ENCODE data around the gene CHCHD10. TPM values are rescaled to one million over a fixed set of nuclear protein-coding genes. Genes with fewer than 3 reads are reported as not detected.
A peak's percentile ranks its signal among the peaks of the same experiment; 100 is the strongest.

Gene CHCHD10
- total and polyA plus RNA-seq, 2 of the 13 experiments (the other 11 are each of a cell fraction or from before 2014, with no cell fraction given): 37.0 to 62.8 TPM

GRCh38 chr22:23750714-23751440 lies 16.9 kb downstream of the CHCHD10 start, which contains the start of gene ZNF70 (continued):
- peak; percentile 24; the same call in 1 of the 2 replicates for TF ChIP-seq ZNF280B (CRISPR knock-in tag; IDR thresholded peaks at IDR 0.05; ENCODE audit: borderline replicate concordance)
- TF ChIP-seq HNF1A (IDR thresholded peaks at IDR 0.05; ENCODE audit: low read depth): no peak
- peak; percentile 38; the same call in 1 of the 2 replicates for TF ChIP-seq HNF1A (CRISPR knock-in tag; IDR thresholded peaks at IDR 0.05; ENCODE audit: borderline replicate concordance)
- peak; percentile 64; the same call in 1 of the 2 replicates for TF ChIP-seq TMF1 (CRISPR knock-in tag; IDR thresholded peaks at IDR 0.05; ENCODE audit: low read depth)
- 0 out of 2 replicates have a peak, but pooled peaks have one; percentile 13 for TF ChIP-seq ZNF564 (CRISPR knock-in tag; IDR thresholded peaks at IDR 0.05)
- TF ChIP-seq ZNF501 (CRISPR knock-in tag; IDR thresholded peaks at IDR 0.05): peak; percentile 31; the same call in 1 of the 2 replicates
- TF ChIP-seq ZBTB2 (CRISPR knock-in tag; IDR thresholded peaks at IDR 0.05; ENCODE audit: low read depth): peak; percentile 61; the same call in 1 of the 2 replicates
- TF ChIP-seq KAT8 (CRISPR knock-in tag; IDR thresholded peaks at IDR 0.05): peak; percentile 57; the same call in 1 of the 2 replicates
- no peak for TF ChIP-seq HNRNPK (IDR thresholded peaks at IDR 0.05; ENCODE audit: low read depth, low read length, poor library complexity, severe bottlenecking)
- TF ChIP-seq TAF1 (CRISPR knock-in tag; IDR thresholded peaks at IDR 0.05): peak; percentile 59
- TF ChIP-seq ZNF570 (CRISPR knock-in tag; IDR thresholded peaks at IDR 0.05; ENCODE audit: borderline replicate concordance): no peak
- TF ChIP-seq ATM (IDR thresholded peaks at IDR 0.05; ENCODE audit: borderline replicate concordance): no peak
- TF ChIP-seq TFAP4 (IDR thresholded peaks at IDR 0.05; ENCODE audit: borderline replicate concordance, low read depth): peak; percentile 19; the same call in 1 of the 2 replicates
- peak; percentile 54; the same call in 1 of the 2 replicates for TF ChIP-seq ZNF704 (CRISPR knock-in tag; IDR thresholded peaks at IDR 0.05; ENCODE audit: borderline replicate concordance)
- peak; percentile 43; the same call in 1 of the 2 replicates for TF ChIP-seq MYC (CRISPR knock-in tag; IDR thresholded peaks at IDR 0.05; ENCODE audit: borderline replicate concordance)
